Measurements from ENCODE around the gene SLC39A11.
"Not testable (repeated sequence)": the region's sequence is repeated elsewhere in the genome, so short reads cannot be mapped to it uniquely, and the experiment has no call there.

Gene SLC39A11

GRCh38 chr17:72861811-72862210, 230.7 kb downstream of the SLC39A11 start:
- DNase-seq: no peak

GRCh38 chr17:72860778-72861177, 231.7 kb downstream of the SLC39A11 start:
- no peak for DNase-seq

- no peak for DNase-seq
These were observed 233.5 kb downstream of the SLC39A11 start for GRCh38 chr17:72858826-72859495.

GRCh38 chr17:72853440-72854415, 238.8 kb downstream of the SLC39A11 start:
- no peak for DNase-seq

GRCh38 chr17:72852277-72852938, 240.1 kb downstream of the SLC39A11 start:
- DNase-seq: peak; percentile 9

GRCh38 chr17:72850410-72851118, 241.9 kb downstream of the SLC39A11 start:
- DNase-seq: peak; percentile 55

GRCh38 chr17:72846399-72846798, 246.1 kb downstream of the SLC39A11 start:
- DNase-seq: no peak

GRCh38 chr17:72843591-72843990, 248.9 kb downstream of the SLC39A11 start:
- no peak for DNase-seq

- no peak for DNase-seq
These were observed 252.5 kb downstream of the SLC39A11 start for GRCh38 chr17:72840019-72840418.

GRCh38 chr17:72839131-72839725, 253.3 kb downstream of the SLC39A11 start:
- DNase-seq: peak; percentile 67

- DNase-seq: no peak
These were observed 253.9 kb downstream of the SLC39A11 start for GRCh38 chr17:72838581-72838980.

GRCh38 chr17:72838068-72838467, 254.4 kb downstream of the SLC39A11 start:
- DNase-seq: no peak

GRCh38 chr17:72837335-72837734, 255.2 kb downstream of the SLC39A11 start:
- DNase-seq: no peak

GRCh38 chr17:72833128-72833765, 259.2 kb downstream of the SLC39A11 start:
- DNase-seq: no peak

GRCh38 chr17:72832306-72832705, 260.2 kb downstream of the SLC39A11 start:
- DNase-seq: no peak

GRCh38 chr17:72829883-72830282, 262.6 kb downstream of the SLC39A11 start:
- DNase-seq: no peak

GRCh38 chr17:72826602-72827001, 265.9 kb downstream of the SLC39A11 start:
- peak; percentile 54 for DNase-seq

GRCh38 chr17:72826059-72826458, 266.4 kb downstream of the SLC39A11 start:
- DNase-seq: not testable (repeated sequence)

GRCh38 chr17:72825218-72825617, 267.3 kb downstream of the SLC39A11 start:
- no peak for DNase-seq

GRCh38 chr17:72824267-72824666, 268.2 kb downstream of the SLC39A11 start:
- not testable (repeated sequence) for DNase-seq

GRCh38 chr17:72822358-72823023, 270.0 kb downstream of the SLC39A11 start:
- no peak for DNase-seq
